ENCODE results near the gene ST3GAL3. TPM values are rescaled to one million over a fixed set of nuclear protein-coding genes. Genes with fewer than 3 reads are reported as not detected.

The ST3GAL3 gene
- total and polyA plus RNA-seq, 10 of the 15 experiments (the other 5 are each of a cell fraction or from before 2014, with no cell fraction given) = 1.2 to 19.3 (median 11.0) TPM

DNA sequence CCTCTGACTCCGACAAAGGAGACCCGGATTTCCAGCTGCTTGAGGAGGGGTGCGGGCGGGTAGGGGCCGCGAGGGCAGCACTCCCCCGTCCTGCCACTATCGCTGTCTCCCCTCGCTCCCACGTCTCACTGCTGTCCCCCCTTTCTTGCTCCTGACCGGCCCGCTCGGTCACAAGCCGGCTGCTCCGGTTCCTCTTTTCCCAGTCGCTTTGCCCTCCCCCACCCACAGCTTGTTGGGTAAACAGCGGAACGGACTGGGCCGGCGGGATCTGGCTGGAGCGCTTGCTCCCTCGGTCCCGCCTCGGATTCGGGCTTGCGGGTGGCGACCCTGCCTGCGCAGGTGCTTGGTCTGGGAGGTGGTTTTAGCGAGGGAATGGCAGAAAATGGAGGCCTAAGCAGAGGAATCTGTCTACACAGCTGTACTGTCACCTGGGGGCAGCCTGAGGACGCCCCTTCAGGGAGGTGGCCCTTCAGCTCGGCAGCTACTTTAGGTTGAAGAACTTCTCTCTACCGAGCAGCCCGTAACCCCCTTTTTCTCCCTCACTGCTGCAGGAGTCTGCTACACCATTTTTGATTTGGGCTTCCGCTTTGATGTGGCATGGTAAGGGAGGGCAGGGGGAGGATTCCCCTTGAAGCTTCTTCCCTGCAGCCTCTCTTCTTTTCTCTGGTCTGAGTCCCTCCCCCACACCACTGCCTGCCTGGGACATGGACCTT lies 268.1 kb downstream of the ST3GAL3 start (continued):
- no peak for TF ChIP-seq ZNF687 (IDR thresholded peaks at IDR 0.05)
- TF ChIP-seq JUND (IDR thresholded peaks at IDR 0.05; ENCODE audit: low read depth, low read length) = no peak
- peak; percentile 13 to 41; a peak in 1 of 4 replicates for TF ChIP-seq IKZF2 (IDR thresholded peaks at IDR 0.05)
- peak; percentile 85 for TF ChIP-seq SPI1 (IDR thresholded peaks at IDR 0.05; ENCODE audit: borderline replicate concordance, insufficient read depth, low read depth, low read length)
- no peak for TF ChIP-seq ZNF622 (IDR thresholded peaks at IDR 0.05)
- no peak for TF ChIP-seq SUPT20H (IDR thresholded peaks at IDR 0.05; ENCODE audit: borderline replicate concordance, control insufficient read depth, low read depth, low read length)
- TF ChIP-seq, protein P1, sequence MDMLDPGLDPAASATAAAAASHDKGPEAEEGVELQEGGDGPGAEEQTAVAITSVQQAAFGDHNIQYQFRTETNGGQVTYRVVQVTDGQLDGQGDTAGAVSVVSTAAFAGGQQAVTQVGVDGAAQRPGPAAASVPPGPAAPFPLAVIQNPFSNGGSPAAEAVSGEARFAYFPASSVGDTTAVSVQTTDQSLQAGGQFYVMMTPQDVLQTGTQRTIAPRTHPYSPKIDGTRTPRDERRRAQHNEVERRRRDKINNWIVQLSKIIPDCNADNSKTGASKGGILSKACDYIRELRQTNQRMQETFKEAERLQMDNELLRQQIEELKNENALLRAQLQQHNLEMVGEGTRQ (IDR thresholded peaks at IDR 0.05; ENCODE audit: borderline replicate concordance, low read depth, low read length) = no peak
- 0 out of 2 replicates have a peak, but pooled peaks have one; percentile 28 for TF ChIP-seq MLLT1 (IDR thresholded peaks at IDR 0.05)
- TF ChIP-seq MXI1 (IDR thresholded peaks at IDR 0.05; ENCODE audit: low read depth, low read length) = peak; percentile 17; the same call in 1 of the 2 replicates
- no peak for TF ChIP-seq CEBPB (IDR thresholded peaks at IDR 0.05; ENCODE audit: borderline replicate concordance in 1 of 2, low read depth in 2 of 2, low read length in 2 of 2)
- TF ChIP-seq SMARCA5 (IDR thresholded peaks at IDR 0.05) = no peak
- 0 out of 2 replicates have a peak, but pooled peaks have one; percentile 38 for TF ChIP-seq CHD2 (IDR thresholded peaks at IDR 0.05; ENCODE audit: borderline replicate concordance, low read depth, low read length)

Measured in GM12878 (cell line).